Embryonic facial prominence (tissue), 1 donor: Measurements from ENCODE around the gene PPP1R13B.
"Not testable (repeated sequence)": the region's sequence is repeated elsewhere in the genome, so short reads cannot be mapped to it uniquely, and the experiment has no call there.

Experiments used
- DNase-seq: peaks from one replicate; pipeline ENCODE4 v3.0.0-alpha.2; 2016; ENCODE audit errors: extremely low spot score

Gene PPP1R13B

GRCh38 chr14:103702095-103702494, 145.3 kb downstream of the PPP1R13B start:
- no peak for DNase-seq

- DNase-seq = no peak
Measured at GRCh38 chr14:103700753-103701490, 146.5 kb downstream of the PPP1R13B start.

- no peak for DNase-seq
Measured at GRCh38 chr14:103699901-103700752, 147.2 kb downstream of the PPP1R13B start.

- no peak for DNase-seq
Measured at GRCh38 chr14:103699261-103699661, 148.1 kb downstream of the PPP1R13B start.

GRCh38 chr14:103698380-103699260, 148.8 kb downstream of the PPP1R13B start:
- no peak for DNase-seq

- no peak for DNase-seq
Measured at GRCh38 chr14:103697603-103698379, 149.6 kb downstream of the PPP1R13B start.

GRCh38 chr14:103697206-103697602, 150.2 kb downstream of the PPP1R13B start:
- DNase-seq = no peak

GRCh38 chr14:103696466-103697071, 150.8 kb downstream of the PPP1R13B start:
- DNase-seq = no peak

- no peak for DNase-seq
Measured at GRCh38 chr14:103696070-103696402, 151.3 kb downstream of the PPP1R13B start.

- no peak for DNase-seq
Measured at GRCh38 chr14:103695296-103696069, 151.9 kb downstream of the PPP1R13B start.

- DNase-seq = no peak
Measured at GRCh38 chr14:103694572-103695026, 152.8 kb downstream of the PPP1R13B start.

GRCh38 chr14:103693515-103693914, 153.9 kb downstream of the PPP1R13B start:
- DNase-seq = no peak

- DNase-seq = no peak
Measured at GRCh38 chr14:103692871-103693270, 154.5 kb downstream of the PPP1R13B start.

GRCh38 chr14:103692159-103692558, 155.2 kb downstream of the PPP1R13B start:
- no peak for DNase-seq

- DNase-seq = not testable (repeated sequence)
Measured at GRCh38 chr14:103691655-103692054, 155.7 kb downstream of the PPP1R13B start.

- no peak for DNase-seq
Measured at GRCh38 chr14:103690332-103690731, 157.0 kb downstream of the PPP1R13B start.

GRCh38 chr14:103688906-103689902, 158.2 kb downstream of the PPP1R13B start:
- no peak for DNase-seq

GRCh38 chr14:103688441-103688840, 158.9 kb downstream of the PPP1R13B start:
- no peak for DNase-seq

- no peak for DNase-seq
Measured at GRCh38 chr14:103687712-103688111, 159.7 kb downstream of the PPP1R13B start.
